ENCODE measurements around the gene ANKRD60. TPM values are rescaled to one million over a fixed set of nuclear protein-coding genes. Genes with fewer than 3 reads are reported as not detected.

ANKRD60 gene
- total RNA-seq, 1 experiment from 2014 or later = not detected

DNA sequence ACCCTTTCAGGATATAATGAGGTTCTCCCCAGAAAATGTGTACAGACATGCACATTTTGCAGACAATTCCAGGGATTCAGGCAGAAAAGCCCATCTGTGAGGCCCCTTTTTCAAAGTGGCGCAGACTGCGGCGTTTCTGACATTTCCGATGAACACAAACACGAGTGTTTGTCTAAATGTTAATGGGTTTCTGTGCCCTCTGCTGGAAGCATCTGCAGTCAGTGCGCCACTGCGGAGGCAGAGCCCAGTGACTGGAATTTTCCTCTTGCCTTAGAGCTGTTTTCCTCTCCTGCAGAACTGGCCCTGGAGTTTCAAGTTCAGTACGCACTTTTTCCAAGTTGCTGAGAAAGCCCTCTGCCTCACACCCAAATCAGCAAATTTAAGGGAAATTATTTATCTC, 15.3 kb downstream of the ANKRD60 start:
- no peaks in the 10 kb centered on the region for H3K36me3 ChIP-seq (ENCODE audit: insufficient read depth, low read length, poor library complexity, severe bottlenecking)
- H3K27me3 ChIP-seq (replicated peaks; ENCODE audit: insufficient read depth, low read depth, low read length, poor library complexity) = no peaks in the 10 kb centered on the region
- intact Hi-C loops (cut with micrococcal nuclease; ENCODE audit: unreplicated experiment) = loop anchor here (5.0 kb wide), 1 partner anchor 831 kb away; no protein-coding TSS in a partner anchor
- H3K4me1 ChIP-seq (ENCODE audit: insufficient read depth, low read length, poor library complexity, severe bottlenecking) = no peaks in the 10 kb centered on the region
- no TSS peak for BruUV-seq (replicated peaks)
- H3K9me3 ChIP-seq (ENCODE audit: low read depth, low read length, poor library complexity, severe bottlenecking) = no peaks in the 10 kb centered on the region
- TF ChIP-seq, protein P1, sequence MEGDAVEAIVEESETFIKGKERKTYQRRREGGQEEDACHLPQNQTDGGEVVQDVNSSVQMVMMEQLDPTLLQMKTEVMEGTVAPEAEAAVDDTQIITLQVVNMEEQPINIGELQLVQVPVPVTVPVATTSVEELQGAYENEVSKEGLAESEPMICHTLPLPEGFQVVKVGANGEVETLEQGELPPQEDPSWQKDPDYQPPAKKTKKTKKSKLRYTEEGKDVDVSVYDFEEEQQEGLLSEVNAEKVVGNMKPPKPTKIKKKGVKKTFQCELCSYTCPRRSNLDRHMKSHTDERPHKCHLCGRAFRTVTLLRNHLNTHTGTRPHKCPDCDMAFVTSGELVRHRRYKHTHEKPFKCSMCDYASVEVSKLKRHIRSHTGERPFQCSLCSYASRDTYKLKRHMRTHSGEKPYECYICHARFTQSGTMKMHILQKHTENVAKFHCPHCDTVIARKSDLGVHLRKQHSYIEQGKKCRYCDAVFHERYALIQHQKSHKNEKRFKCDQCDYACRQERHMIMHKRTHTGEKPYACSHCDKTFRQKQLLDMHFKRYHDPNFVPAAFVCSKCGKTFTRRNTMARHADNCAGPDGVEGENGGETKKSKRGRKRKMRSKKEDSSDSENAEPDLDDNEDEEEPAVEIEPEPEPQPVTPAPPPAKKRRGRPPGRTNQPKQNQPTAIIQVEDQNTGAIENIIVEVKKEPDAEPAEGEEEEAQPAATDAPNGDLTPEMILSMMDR (conservative IDR thresholded peaks at IDR 0.05; ENCODE audit: low read depth, low read length) = peak; percentile 20; the same call in 1 of the 2 replicates
- TF ChIP-seq EZH2 (IDR thresholded peaks at IDR 0.05; ENCODE audit: borderline replicate concordance, low read depth, low read length, poor library complexity, severe bottlenecking) = no peak
- DNase-seq (ENCODE audit: low spot score) = no peak
- no peak overlapping the region for H3K27ac ChIP-seq (ENCODE audit: low read depth, low read length, poor library complexity, severe bottlenecking)
- ChIA-PET CTCF (interaction anchor here (0.6 kb wide), 1 partner anchor 177 kb away, joined by 3 read pairs; no protein-coding TSS in a partner anchor), POLR2A (ENCODE audit: low non-redundant PET) (no interaction called here)
- no peak overlapping the region for H3K4me3 ChIP-seq (ENCODE audit: low read depth, low read length, poor library complexity, severe bottlenecking)

DNA sequence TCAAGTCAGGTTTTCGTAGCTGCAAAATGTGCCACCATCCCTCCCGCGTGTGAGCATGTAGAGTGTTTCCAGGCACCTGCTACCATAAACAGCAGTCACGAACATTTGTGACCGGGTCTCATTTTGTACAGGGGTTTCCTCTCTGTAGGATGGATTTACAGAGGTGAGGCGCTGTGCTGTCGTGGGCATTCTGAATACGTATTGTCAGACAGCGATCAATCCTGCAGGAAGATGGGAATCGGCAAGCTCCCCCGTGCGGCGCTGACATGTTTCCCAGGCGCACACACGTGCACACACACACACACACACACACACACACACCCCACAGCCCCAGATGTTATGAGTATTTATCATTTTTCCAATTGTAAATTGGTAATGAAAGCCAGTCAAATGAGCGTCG, 15.8 kb downstream of the ANKRD60 start:
- no peaks in the 10 kb centered on the region for H3K4me1 ChIP-seq (ENCODE audit: insufficient read depth, low read length, poor library complexity, severe bottlenecking)
- H3K27me3 ChIP-seq (replicated peaks; ENCODE audit: insufficient read depth, low read depth, low read length, poor library complexity) = no peaks in the 10 kb centered on the region
- BruUV-seq (replicated peaks) = no TSS peak
- no peak overlapping the region for H3K4me3 ChIP-seq (ENCODE audit: low read depth, low read length, poor library complexity, severe bottlenecking)
- H3K27ac ChIP-seq (ENCODE audit: low read depth, low read length, poor library complexity, severe bottlenecking) = no peak overlapping the region
- CTCF ChIA-PET = interaction anchor here (0.6 kb wide), 1 partner anchor 177 kb away, joined by 3 read pairs; no protein-coding TSS in a partner anchor
- TF ChIP-seq EZH2 (IDR thresholded peaks at IDR 0.05; ENCODE audit: borderline replicate concordance, low read depth, low read length, poor library complexity, severe bottlenecking) = no peak
- TF ChIP-seq, protein P1 (conservative IDR thresholded peaks at IDR 0.05; ENCODE audit: low read depth, low read length) = no peak
- intact Hi-C loops (cut with micrococcal nuclease; ENCODE audit: unreplicated experiment) = loop anchor here (5.0 kb wide), 1 partner anchor 830 kb away; no protein-coding TSS in a partner anchor
- no peaks in the 10 kb centered on the region for H3K9me3 ChIP-seq (ENCODE audit: low read depth, low read length, poor library complexity, severe bottlenecking)
- DNase-seq (ENCODE audit: low spot score) = no peak
- H3K36me3 ChIP-seq (ENCODE audit: insufficient read depth, low read length, poor library complexity, severe bottlenecking) = no peaks in the 10 kb centered on the region
- POLR2A ChIA-PET (ENCODE audit: low non-redundant PET) = no interaction called here

DNA sequence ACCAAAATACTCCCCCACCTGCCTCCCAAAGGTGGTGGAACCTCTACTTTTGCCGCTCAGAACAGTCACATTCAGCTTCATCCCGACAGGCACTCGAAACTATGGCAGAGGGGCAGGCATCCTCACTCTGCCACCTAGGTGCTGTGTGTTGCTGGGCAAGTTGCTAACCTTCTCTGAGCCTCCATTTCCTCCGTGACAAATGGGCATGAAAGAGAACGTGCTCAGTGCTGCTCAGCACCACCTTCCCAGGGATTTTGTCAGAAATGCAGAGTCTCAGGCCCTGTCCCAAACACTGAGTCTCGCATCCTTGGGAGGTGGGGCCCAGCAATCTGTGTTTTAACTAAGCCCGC, 18.1 kb downstream of the ANKRD60 start:
- intact Hi-C loops (cut with micrococcal nuclease; ENCODE audit: unreplicated experiment) = loop anchor here (5.0 kb wide), 1 partner anchor 828 kb away; no protein-coding TSS in a partner anchor
- ChIA-PET CTCF (interaction anchor here (0.5 to 1.9 kb wide), 2 partner anchors 9 to 13 kb away, joined by 6 to 7 read pairs; no protein-coding TSS in a partner anchor), POLR2A (ENCODE audit: low non-redundant PET) (no interaction called here)
- DNase-seq (ENCODE audit: low spot score) = no peak
- Histone ChIP-seq H3K4me1 (ENCODE audit: insufficient read depth, low read length, poor library complexity, severe bottlenecking) (no peaks in the 10 kb centered on the region), H3K36me3 (ENCODE audit: insufficient read depth, low read length, poor library complexity, severe bottlenecking) (no peaks in the 10 kb centered on the region), H3K4me3 (ENCODE audit: low read depth, low read length, poor library complexity, severe bottlenecking) (no peak overlapping the region), H3K27me3 (replicated peaks; ENCODE audit: insufficient read depth, low read depth, low read length, poor library complexity) (no peaks in the 10 kb centered on the region), H3K9me3 (ENCODE audit: low read depth, low read length, poor library complexity, severe bottlenecking) (no peaks in the 10 kb centered on the region), H3K27ac (ENCODE audit: low read depth, low read length, poor library complexity, severe bottlenecking) (no peak overlapping the region)
- no peak for TF ChIP-seq EZH2 (IDR thresholded peaks at IDR 0.05; ENCODE audit: borderline replicate concordance, low read depth, low read length, poor library complexity, severe bottlenecking)
- TF ChIP-seq, protein P1 (conservative IDR thresholded peaks at IDR 0.05; ENCODE audit: low read depth, low read length) = no peak
- no TSS peak for BruUV-seq (replicated peaks)

Data from A673 (cell line).